ENCODE results near the gene NFAM1. TPM values are rescaled to one million over a fixed set of nuclear protein-coding genes. Genes with fewer than 3 reads are reported as not detected.

Gene NFAM1, protein sequence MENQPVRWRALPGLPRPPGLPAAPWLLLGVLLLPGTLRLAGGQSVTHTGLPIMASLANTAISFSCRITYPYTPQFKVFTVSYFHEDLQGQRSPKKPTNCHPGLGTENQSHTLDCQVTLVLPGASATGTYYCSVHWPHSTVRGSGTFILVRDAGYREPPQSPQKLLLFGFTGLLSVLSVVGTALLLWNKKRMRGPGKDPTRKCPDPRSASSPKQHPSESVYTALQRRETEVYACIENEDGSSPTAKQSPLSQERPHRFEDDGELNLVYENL
- 0.01 TPM in 1 of 5 replicates, not detected in the others for total RNA-seq (2022; extraction: Qiagen RNA extraction)

GRCh38 chr22:42432020-42432596 lies at the start of gene NFAM1:
NFAM1 (minus strand) TSS chr22:42432403; CDS start chr22:42432357, 46 bp downstream.

Other genes with a start within 250 kb of the NFAM1 start
- 10.2 to 18.4 TPM (median 12.4 TPM) in 5 replicates for gene TCF20, start 161.8 kb downstream of the NFAM1 start, total RNA-seq (2022; extraction: Qiagen RNA extraction)
- gene RRP7A, start 87.4 kb upstream of the NFAM1 start, total RNA-seq (2022; extraction: Qiagen RNA extraction) = 51.3 to 60.7 TPM (median 55.5 TPM) in 5 replicates
- gene SERHL2, start 121.6 kb upstream of the NFAM1 start, total RNA-seq (2022; extraction: Qiagen RNA extraction) = 0.18 to 0.50 TPM (median 0.24 TPM) in 4 of 5 replicates, not detected in the other
- 38.0 to 42.2 TPM (median 40.7 TPM) in 5 replicates for gene POLDIP3, start 182.5 kb upstream of the NFAM1 start, total RNA-seq (2022; extraction: Qiagen RNA extraction)
- not detected in 5 replicates for gene ATP5MGL, start 208.2 kb upstream of the NFAM1 start, total RNA-seq (2022; extraction: Qiagen RNA extraction)
- 98.2 to 129 TPM (median 119 TPM) in 5 replicates for gene CYB5R3, start 217.0 kb upstream of the NFAM1 start, total RNA-seq (2022; extraction: Qiagen RNA extraction)